Caco-2 (cell line): ENCODE data around the gene NR4A3. TPM values are rescaled to one million over a fixed set of nuclear protein-coding genes. Genes with fewer than 3 reads are reported as not detected.

Experiments used
- BruUV-seq: library from RNA; stranded (reverse); fragments of 400-500 nt; replicated peaks from 2 replicates; lab custom pipeline; 2021; lab: Mats Ljungman, UMichigan
- CTCF ChIA-PET: fragments of 300-600 bp; sonication (Branson Sonifier 250); formaldehyde crosslinking; loops from one replicate; lab custom pipeline; 2022; ENCODE audit warnings: antibody characterized with exemption; lab: Charles Lee
- POLR2A ChIA-PET: fragments of 300-600 bp; sonication (Branson Sonifier 250); formaldehyde crosslinking; loops from one replicate; lab custom pipeline; 2022; ENCODE audit warnings: antibody characterized with exemption; lab: Charles Lee
- DNase-seq, 2 experiments: peaks; one replicate each; pipeline versions ENCODE4 v3.0.0 to v3.0.0-alpha.2; 2020 to 2022
- H3K27me3 ChIP-seq: replicated peaks from 2 replicates; pipeline ENCODE4 v1.6.0; 2011; ENCODE audit warnings: low read length; ENCODE audit not compliant: control insufficient read depth, insufficient read depth
- H3K36me3 ChIP-seq: 2 replicates; pipeline ENCODE4 v1.5.1; 2011; ENCODE audit warnings: low read length; ENCODE audit not compliant: control insufficient read depth, insufficient read depth
- H3K4me1 ChIP-seq: fragments of 250-450 bp; sonication (Bioruptor Pico); 2 replicates; pipeline ENCODE4 v1.5.1; 2020; ENCODE audit warnings: mild to moderate bottlenecking
- H3K4me3 ChIP-seq: 2 replicates; pipeline ENCODE4 v1.5.1; 2011; ENCODE audit warnings: low read depth, mild to moderate bottlenecking, control low read depth, low read length
- H3K9me3 ChIP-seq: fragments of 250-450 bp; sonication (Bioruptor Pico); 2 replicates; pipeline ENCODE4 v1.5.1; 2020; ENCODE audit warnings: mild to moderate bottlenecking, moderate library complexity
- H3K27ac Mint-ChIP-seq: one replicate; pipeline ENCODE4 v1.8.0; 2022; ENCODE audit warnings: mixed read lengths; ENCODE audit not compliant: unreplicated experiment
- H3K27me3 Mint-ChIP-seq: one replicate; pipeline ENCODE4 v1.8.0; 2022; ENCODE audit warnings: mixed read lengths; ENCODE audit not compliant: insufficient read depth, unreplicated experiment
- H3K36me3 Mint-ChIP-seq: one replicate; pipeline ENCODE4 v1.8.0; 2022; ENCODE audit warnings: mild to moderate bottlenecking, mixed read lengths; ENCODE audit not compliant: insufficient read depth, unreplicated experiment
- H3K4me1 Mint-ChIP-seq: one replicate; pipeline ENCODE4 v1.8.0; 2022; ENCODE audit warnings: low read depth, mixed read lengths; ENCODE audit not compliant: unreplicated experiment
- H3K4me3 Mint-ChIP-seq: one replicate; pipeline ENCODE4 v1.8.0; 2022; ENCODE audit warnings: mild to moderate bottlenecking, moderate library complexity, mixed read lengths; ENCODE audit not compliant: unreplicated experiment
- H3K9me3 Mint-ChIP-seq: one replicate; pipeline ENCODE4 v1.8.0; 2022; ENCODE audit warnings: mixed read lengths; ENCODE audit not compliant: unreplicated experiment
- CTCF ChIP-seq, 2 experiments: fragments of 200-600 bp in 1 of 2; IDR thresholded peaks; 1 replicate in 1 of 2; 2 replicates in 1 of 2; pipeline versions ENCODE4 v1.5.1 to v1.8.0; 2011 to 2022; ENCODE audit warnings: antibody characterized with exemption in 1 of 2, control low read depth in 1 of 2, inconsistent platforms in 1 of 2, low read depth in 1 of 2, low read length in 1 of 2, mild to moderate bottlenecking in 1 of 2, moderate library complexity in 1 of 2; ENCODE audit not compliant: insufficient read depth in 1 of 2, severe bottlenecking in 1 of 2, unreplicated experiment in 1 of 2
- intact Hi-C: fragments of 100-400 bp; cut with micrococcal nuclease; formaldehyde crosslinking; loops from one replicate; pipeline ENCODE4 v1.10.0; 2022; ENCODE audit not compliant: unreplicated experiment
- total RNA-seq: library from RNA; stranded (reverse); gene quantifications from 2 replicates; pipeline ENCODE4 v1.2.3, GENCODE V29; 2022

Gene NR4A3
- total RNA-seq, 1 experiment from 2014 or later = 0.39 TPM

GRCh38 chr9:99881769-99882168 lies 60.1 kb downstream of the NR4A3 start:
- Mint-ChIP-seq H3K9me3 (no peaks in the 10 kb centered on the region), H3K27ac (no peak overlapping the region), H3K36me3 (no peaks in the 10 kb centered on the region), H3K4me1 (no peaks in the 10 kb centered on the region), H3K4me3 (no peak overlapping the region), H3K27me3 (no peaks in the 10 kb centered on the region)
- intact Hi-C loops = no loop called here
- ChIA-PET CTCF (no interaction called here), POLR2A (no interaction called here)
- no peaks in the 10 kb centered on the region for H3K36me3 ChIP-seq
- TF ChIP-seq CTCF (IDR thresholded peaks at IDR 0.05; ENCODE audit: insufficient read depth in 1 of 2, low read depth in 1 of 2, low read length in 1 of 2, severe bottlenecking in 1 of 2, unreplicated experiment in 1 of 2) = no peak
- H3K4me3 ChIP-seq = no peak overlapping the region
- no TSS peak for BruUV-seq
- no peaks in the 10 kb centered on the region for H3K4me1 ChIP-seq
- DNase-seq = no peak
- no peaks in the 10 kb centered on the region for H3K27me3 ChIP-seq
- no peaks in the 10 kb centered on the region for H3K9me3 ChIP-seq

GRCh38 chr9:99885747-99886146 lies 64.1 kb downstream of the NR4A3 start:
- H3K9me3 Mint-ChIP-seq = no peaks in the 10 kb centered on the region
- no peak overlapping the region for H3K4me3 Mint-ChIP-seq

GRCh38 chr9:99889120-99889519 lies 67.4 kb downstream of the NR4A3 start:
- no peak overlapping the region for H3K4me3 Mint-ChIP-seq
- no peaks in the 10 kb centered on the region for H3K36me3 Mint-ChIP-seq
- Histone ChIP-seq H3K4me3 (no peak overlapping the region), H3K27me3 (no peaks in the 10 kb centered on the region), H3K36me3 (no peaks in the 10 kb centered on the region), H3K4me1 (no peaks in the 10 kb centered on the region), H3K9me3 (no peaks in the 10 kb centered on the region)
- DNase-seq = no peak
- TF ChIP-seq CTCF (IDR thresholded peaks at IDR 0.05; ENCODE audit: insufficient read depth in 1 of 2, low read depth in 1 of 2, low read length in 1 of 2, severe bottlenecking in 1 of 2, unreplicated experiment in 1 of 2) = no peak
- no peaks in the 10 kb centered on the region for H3K4me1 Mint-ChIP-seq
- H3K27ac Mint-ChIP-seq = no peak overlapping the region
- intact Hi-C loops = no loop called here
- ChIA-PET POLR2A (no interaction called here), CTCF (no interaction called here)
- H3K27me3 Mint-ChIP-seq = peaks cover 10% of the 10 kb centered on the region
- no peaks in the 10 kb centered on the region for H3K9me3 Mint-ChIP-seq
- no TSS peak for BruUV-seq

More at GRCh38 chr9:99885747-99886146, 64.1 kb downstream of the NR4A3 start:
- Mint-ChIP-seq H3K27me3 (no peaks in the 10 kb centered on the region), H3K27ac (no peak overlapping the region), H3K36me3 (no peaks in the 10 kb centered on the region), H3K4me1 (no peaks in the 10 kb centered on the region)
- H3K4me3 ChIP-seq = no peak overlapping the region
- no peaks in the 10 kb centered on the region for H3K4me1 ChIP-seq
- DNase-seq = no peak
- no TSS peak for BruUV-seq
- ChIA-PET CTCF (no interaction called here), POLR2A (no interaction called here)
- intact Hi-C loops = no loop called here
- H3K9me3 ChIP-seq = no peaks in the 10 kb centered on the region
- no peaks in the 10 kb centered on the region for H3K36me3 ChIP-seq
- H3K27me3 ChIP-seq = no peaks in the 10 kb centered on the region
- no peak for TF ChIP-seq CTCF (IDR thresholded peaks at IDR 0.05; ENCODE audit: insufficient read depth in 1 of 2, low read depth in 1 of 2, low read length in 1 of 2, severe bottlenecking in 1 of 2, unreplicated experiment in 1 of 2)
